A549 treated with AZD2906 at 1 μM for 4 hours (cell line): ENCODE measurements around the gene LRRC32. TPM values are rescaled to one million over a fixed set of nuclear protein-coding genes. Genes with fewer than 3 reads are reported as not detected.

Experiments
- total RNA-seq: library from RNA; stranded (reverse); fragments of 200-300 nt; extraction: Qiagen RNA extraction; gene quantifications from 5 replicates; pipeline ENCODE4 v1.2.3, GENCODE V29; 2022

Gene LRRC32
- total RNA-seq, result 0.13 to 0.46 TPM (median 0.28 TPM) in 5 replicates

GRCh38 chr11:76670485-76671236 is at the start of gene LRRC32:
LRRC32 (minus strand) TSS chr11:76670747; CDS start chr11:76665954, 4,793 bp downstream.

Other genes starting within 250 kb of the LRRC32 start
- 10.1 to 13.8 TPM (median 11.2 TPM) in 5 replicates for gene EMSY, start 225.7 kb downstream of the LRRC32 start, total RNA-seq
- gene TSKU, start 112.6 kb upstream of the LRRC32 start, total RNA-seq, result 120 to 156 TPM (median 152 TPM) in 5 replicates
- gene ACER3, start 190.2 kb upstream of the LRRC32 start, total RNA-seq, result 15.0 to 22.1 TPM (median 18.9 TPM) in 5 replicates